SK-N-SH (cell line): ENCODE data around the gene THBD. TPM values are rescaled to one million over a fixed set of nuclear protein-coding genes. Genes with fewer than 3 reads are reported as not detected.

ENCODE experiments used
- CTCF ChIA-PET: fragments of 300-600, 350-600 bp; formaldehyde crosslinking; extraction: SDS; loops from one replicate; lab custom pipeline; 2021; lab: Yijun Ruan, JAX
- POLR2A ChIA-PET: fragments of 350-600 bp; sonication (Branson Sonifier 250); formaldehyde crosslinking; extraction: SDS; loops from one replicate; lab custom pipeline; 2020; ENCODE audit warnings: antibody characterized with exemption, inconsistent platforms; lab: Yijun Ruan, JAX
- DNase-seq: peaks from one replicate; pipeline ENCODE4 v3.0.0; 2012
- H2AFZ ChIP-seq: fragments of 200-600 bp; sonication (generic); 2 replicates; pipeline ENCODE4 v1.8.1; 2016; ENCODE audit warnings: antibody characterized with exemption, mild to moderate bottlenecking, low read depth
- H3F3A ChIP-seq: fragments of 200-600 bp; sonication (generic); replicated peaks from 2 replicates; pipeline ENCODE3; 2016; ENCODE audit warnings: antibody characterized with exemption, mild to moderate bottlenecking; ENCODE audit not compliant: insufficient read depth
- H3K27ac ChIP-seq, 2 experiments: fragments of 200-500 bp in 1 of 2; fragments of 200-600 bp in 1 of 2; sonication (Bioruptor generic) in 1 of 2; sonication (generic), shearing (Covaris generic) in 1 of 2; 2 replicates each; pipeline versions ENCODE4 v1.5.1 to v1.6.1; 2014 to 2016; ENCODE audit warnings: low read depth in 2 of 2, inconsistent platforms in 1 of 2, low read length in 1 of 2, mild to moderate bottlenecking in 1 of 2, mixed read lengths in 1 of 2
- H3K27me3 ChIP-seq: fragments of 200-600 bp; sonication (generic), shearing (Covaris generic); 2 replicates; pipeline ENCODE4 v1.6.1; 2016; ENCODE audit warnings: mixed run types; ENCODE audit not compliant: insufficient read depth
- H3K36me3 ChIP-seq, 2 experiments: fragments of 200-500 bp in 1 of 2; fragments of 200-600 bp in 1 of 2; sonication (Bioruptor generic) in 1 of 2; sonication (generic) in 1 of 2; replicated peaks in 1 of 2; 2 replicates each; pipeline versions ENCODE3 to v1.5.1; 2014 to 2016; ENCODE audit warnings: low read length in 1 of 2, mild to moderate bottlenecking in 1 of 2; ENCODE audit not compliant: insufficient read depth in 2 of 2, control insufficient read depth in 1 of 2
- H3K4me1 ChIP-seq, 2 experiments: fragments of 200-500 bp in 1 of 2; fragments of 200-600 bp in 1 of 2; sonication (Bioruptor generic) in 1 of 2; sonication (generic), shearing (Covaris generic) in 1 of 2; 2 replicates each; pipeline versions ENCODE4 v1.5.1 to v1.6.1; 2014 to 2016; ENCODE audit warnings: low read depth in 1 of 2, low read length in 1 of 2, mixed run types in 1 of 2; ENCODE audit not compliant: insufficient read depth in 2 of 2, control insufficient read depth in 1 of 2
- H3K4me2 ChIP-seq: fragments of 200-600 bp; sonication (generic), shearing (Covaris generic); 2 replicates; pipeline ENCODE4 v1.6.1; 2017; ENCODE audit warnings: mixed run types
- H3K4me3 ChIP-seq, 2 experiments: fragments of 200-500 bp in 1 of 2; fragments of 200-600 bp in 1 of 2; sonication (Bioruptor generic) in 1 of 2; sonication (generic), shearing (Covaris generic) in 1 of 2; 2 replicates each; pipeline versions ENCODE4 v1.5.1 to v1.8.1; 2014 to 2016; ENCODE audit warnings: low read depth in 2 of 2, inconsistent platforms in 1 of 2, low read length in 1 of 2, mild to moderate bottlenecking in 1 of 2, mixed read lengths in 1 of 2, moderate library complexity in 1 of 2
- H3K79me2 ChIP-seq: fragments of 200-600 bp; sonication (generic); 2 replicates; pipeline ENCODE4 v1.8.1; 2017; ENCODE audit warnings: mild to moderate bottlenecking; ENCODE audit not compliant: insufficient read depth
- H3K9ac ChIP-seq: fragments of 200-600 bp; sonication (generic); 2 replicates; pipeline ENCODE4 v1.6.1; 2017; ENCODE audit warnings: mixed run types
- H3K9me2 ChIP-seq: fragments of 200-600 bp; sonication (generic); 2 replicates; pipeline ENCODE4 v1.6.1; 2017; ENCODE audit warnings: mixed run types
- H3K9me3 ChIP-seq: fragments of 200-600 bp; sonication (generic); 2 replicates; pipeline ENCODE4 v1.6.1; 2017; ENCODE audit warnings: mixed run types, mild to moderate bottlenecking, moderate library complexity
- H4K20me1 ChIP-seq: fragments of 200-600 bp; sonication (generic); 2 replicates; pipeline ENCODE4 v1.6.1; 2017; ENCODE audit warnings: mild to moderate bottlenecking, mixed run types; ENCODE audit not compliant: insufficient read depth
- ELF1 ChIP-seq: IDR thresholded peaks from 2 replicates; pipeline ENCODE4 v1.4.0; 2012
- FOXJ3 ChIP-seq: sonication (generic); formaldehyde crosslinking; IDR thresholded peaks from 2 replicates; pipeline ENCODE4 v1.5.1; 2020; ENCODE audit warnings: mild to moderate bottlenecking, missing genetic modification reagents
- FOXM1 ChIP-seq: IDR thresholded peaks from 2 replicates; pipeline ENCODE4 v1.4.0; 2012; ENCODE audit warnings: low read depth, mild to moderate bottlenecking
- MXI1 ChIP-seq: IDR thresholded peaks from 2 replicates; pipeline ENCODE4 v1.6.1; 2012; ENCODE audit warnings: mild to moderate bottlenecking, low read depth, low read length, improper control_type of control experiment
- NFIC ChIP-seq: IDR thresholded peaks from 2 replicates; pipeline ENCODE4 v1.4.0; 2012; ENCODE audit warnings: borderline replicate concordance
- PBX3 ChIP-seq: IDR thresholded peaks from 2 replicates; pipeline ENCODE4; 2012
- RAD21 ChIP-seq: IDR thresholded peaks from 2 replicates; pipeline ENCODE4 v1.6.1; 2012; ENCODE audit warnings: mild to moderate bottlenecking, low read length
- REST ChIP-seq: IDR thresholded peaks from 2 replicates; pipeline ENCODE4 v1.6.1; 2012; ENCODE audit warnings: mild to moderate bottlenecking, low read depth, low read length, moderate library complexity
- RFX5 ChIP-seq: IDR thresholded peaks from 2 replicates; pipeline ENCODE4 v1.6.1; 2012; ENCODE audit warnings: mild to moderate bottlenecking, improper control_type of control experiment, low read length
- SIN3A ChIP-seq: IDR thresholded peaks from 2 replicates; pipeline ENCODE4 v1.6.1; 2012; ENCODE audit warnings: low read depth, mild to moderate bottlenecking, low read length, moderate library complexity, borderline replicate concordance
- TAF1 ChIP-seq: IDR thresholded peaks from 2 replicates; pipeline ENCODE4 v1.6.1; 2012; ENCODE audit warnings: low read depth, mild to moderate bottlenecking, low read length, moderate library complexity, borderline replicate concordance
- TEAD4 ChIP-seq: IDR thresholded peaks from 2 replicates; pipeline ENCODE4 v1.4.0; 2012; ENCODE audit warnings: mild to moderate bottlenecking, borderline replicate concordance; ENCODE audit not compliant: insufficient read depth
- USF2 ChIP-seq: fragments of 150-350 bp; IDR thresholded peaks from 2 replicates; pipeline ENCODE4 v1.6.1; 2017; ENCODE audit warnings: antibody characterized with exemption, low read length, low read depth, borderline replicate concordance
- YY1 ChIP-seq: IDR thresholded peaks from 2 replicates; pipeline ENCODE4 v1.4.0; 2012; ENCODE audit warnings: low read depth, mild to moderate bottlenecking
- WGBS: methylation state at CpG from one replicate; pipeline ENCODE4 v1.1.6; 2017; ENCODE audit warnings: low lambda C conversion rate; 5-methylcytosine and 5-hydroxymethylcytosine counted together
- polyA plus RNA-seq, 3 experiments: library from polyadenylated mRNA; depleted of rRNA; stranded (reverse); fragments of >200 nt; gene quantifications; 2 replicates each; pipeline ENCODE4 v1.2.3, GENCODE V29; 2012
- TF ChIP-seq, protein P1 (sequence below): IDR thresholded peaks from 2 replicates; pipeline ENCODE4 v1.4.0; 2012; ENCODE audit warnings: low read depth, borderline replicate concordance
- TF ChIP-seq, protein P2 (sequence below): IDR thresholded peaks from 2 replicates; pipeline ENCODE4 v1.4.0; 2012; ENCODE audit warnings: low read depth, borderline replicate concordance
- TF ChIP-seq, protein P3 (sequence below): fragments of 200-600 bp; sonication (generic); IDR thresholded peaks from 2 replicates; pipeline ENCODE4 v1.6.1; 2017; ENCODE audit warnings: antibody characterized with exemption, mild to moderate bottlenecking, moderate library complexity
- TF ChIP-seq, protein P4 (sequence below): IDR thresholded peaks from 2 replicates; pipeline ENCODE4 v1.4.0; 2012; ENCODE audit warnings: low read depth

THBD gene
- polyA plus RNA-seq, 1 of the 3 experiments (the other 2 are of a cell fraction): 0.33 TPM

DNA sequence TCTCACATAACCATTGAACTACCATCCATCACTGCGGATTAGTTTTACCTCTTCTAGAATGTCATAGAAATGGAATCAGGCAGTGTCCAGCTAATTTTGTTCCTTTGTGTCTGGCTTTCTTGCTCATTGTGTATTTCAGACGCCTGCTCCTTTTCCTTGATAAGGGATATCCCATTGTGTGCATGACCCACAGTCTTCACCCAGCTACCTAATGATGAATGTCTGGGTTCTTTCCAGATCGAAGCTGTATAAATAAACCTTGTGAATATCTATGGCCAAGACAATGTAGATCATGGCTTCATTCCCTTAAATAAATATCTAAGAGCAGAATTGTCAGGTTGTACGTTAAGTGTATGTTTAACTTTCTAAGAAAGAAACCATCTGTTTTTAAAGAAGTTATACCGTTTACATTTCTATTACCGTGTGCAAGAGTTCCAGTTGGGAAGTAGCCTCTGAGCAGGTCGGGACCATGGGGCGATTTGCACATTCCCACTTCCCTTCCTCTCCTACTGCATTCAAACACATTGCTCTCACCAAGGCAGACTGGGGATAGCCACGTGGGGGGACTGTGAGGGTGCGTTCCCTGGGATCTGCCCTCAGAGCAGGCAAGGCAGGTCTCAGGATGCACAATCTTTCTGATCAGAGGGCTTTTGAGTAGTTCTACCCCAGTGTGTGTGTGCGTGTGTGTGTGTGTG, 23.6 kb upstream of the THBD start (continued):
- TF ChIP-seq, protein P1, sequence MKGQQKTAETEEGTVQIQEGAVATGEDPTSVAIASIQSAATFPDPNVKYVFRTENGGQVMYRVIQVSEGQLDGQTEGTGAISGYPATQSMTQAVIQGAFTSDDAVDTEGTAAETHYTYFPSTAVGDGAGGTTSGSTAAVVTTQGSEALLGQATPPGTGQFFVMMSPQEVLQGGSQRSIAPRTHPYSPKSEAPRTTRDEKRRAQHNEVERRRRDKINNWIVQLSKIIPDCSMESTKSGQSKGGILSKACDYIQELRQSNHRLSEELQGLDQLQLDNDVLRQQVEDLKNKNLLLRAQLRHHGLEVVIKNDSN: no peak
- TF ChIP-seq FOXM1: no peak
- no peak for TF ChIP-seq PBX3
- no peak for TF ChIP-seq RFX5
- no peak for TF ChIP-seq RAD21

DNA sequence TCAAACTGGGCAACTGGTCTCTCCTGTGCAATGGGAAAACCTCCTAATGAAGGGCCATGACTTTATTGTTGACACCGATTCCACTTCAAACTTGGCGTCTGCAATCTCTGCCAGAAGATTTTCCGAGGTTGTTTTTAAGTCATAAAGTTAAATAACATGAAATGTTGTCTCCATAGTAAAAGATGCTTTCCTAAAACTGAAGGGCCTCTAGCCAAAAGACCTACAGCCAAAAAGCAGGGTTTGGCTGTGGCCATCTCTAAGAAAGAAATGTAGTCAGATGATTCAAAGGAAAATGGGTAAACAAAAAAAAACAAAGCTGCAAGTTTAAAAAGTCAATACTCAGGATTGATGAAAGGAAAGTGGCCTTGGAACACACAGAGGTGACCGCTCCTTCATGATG, 22.5 kb upstream of the THBD start:
- peaks cover 31% of the 10 kb centered on the region; the same call in 1 of the 2 replicates for H3K27me3 ChIP-seq
- no peaks in the 10 kb centered on the region for H3K9me3 ChIP-seq
- H3K4me2 ChIP-seq: no peak overlapping the region
- H3K36me3 ChIP-seq: no peaks in the 10 kb centered on the region
- no peak overlapping the region for H3K9ac ChIP-seq
- H3K27ac ChIP-seq: no peak overlapping the region
- ChIA-PET POLR2A (no interaction called here), CTCF (interaction anchor here (0.7 kb wide), 1 partner anchor 674 kb away, joined by 3 read pairs; no protein-coding TSS in a partner anchor)
- H3K79me2 ChIP-seq: no peaks in the 10 kb centered on the region
- no peaks in the 10 kb centered on the region for H3K9me2 ChIP-seq
- WGBS: 14% methylated on average over 4 of the region's 4 CpGs
- H3K4me1 ChIP-seq: no peaks in the 10 kb centered on the region
- DNase-seq: no peak
- H4K20me1 ChIP-seq: no peaks in the 10 kb centered on the region
- no peaks in the 10 kb centered on the region for H3F3A ChIP-seq
- no peak overlapping the region for H2AFZ ChIP-seq
- TF ChIP-seq TAF1 (no peak), SIN3A (no peak), MXI1 (no peak), FOXM1 (no peak), USF2 (no peak), REST (no peak), YY1 (no peak), RAD21 (no peak), ELF1 (no peak), NFIC (no peak), TEAD4 (no peak), FOXJ3 (CRISPR knock-in tag) (no peak)
- TF ChIP-seq, protein P2, sequence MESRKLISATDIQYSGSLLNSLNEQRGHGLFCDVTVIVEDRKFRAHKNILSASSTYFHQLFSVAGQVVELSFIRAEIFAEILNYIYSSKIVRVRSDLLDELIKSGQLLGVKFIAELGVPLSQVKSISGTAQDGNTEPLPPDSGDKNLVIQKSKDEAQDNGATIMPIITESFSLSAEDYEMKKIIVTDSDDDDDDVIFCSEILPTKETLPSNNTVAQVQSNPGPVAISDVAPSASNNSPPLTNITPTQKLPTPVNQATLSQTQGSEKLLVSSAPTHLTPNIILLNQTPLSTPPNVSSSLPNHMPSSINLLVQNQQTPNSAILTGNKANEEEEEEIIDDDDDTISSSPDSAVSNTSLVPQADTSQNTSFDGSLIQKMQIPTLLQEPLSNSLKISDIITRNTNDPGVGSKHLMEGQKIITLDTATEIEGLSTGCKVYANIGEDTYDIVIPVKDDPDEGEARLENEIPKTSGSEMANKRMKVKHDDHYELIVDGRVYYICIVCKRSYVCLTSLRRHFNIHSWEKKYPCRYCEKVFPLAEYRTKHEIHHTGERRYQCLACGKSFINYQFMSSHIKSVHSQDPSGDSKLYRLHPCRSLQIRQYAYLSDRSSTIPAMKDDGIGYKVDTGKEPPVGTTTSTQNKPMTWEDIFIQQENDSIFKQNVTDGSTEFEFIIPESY: no peak
- TF ChIP-seq, protein P3, sequence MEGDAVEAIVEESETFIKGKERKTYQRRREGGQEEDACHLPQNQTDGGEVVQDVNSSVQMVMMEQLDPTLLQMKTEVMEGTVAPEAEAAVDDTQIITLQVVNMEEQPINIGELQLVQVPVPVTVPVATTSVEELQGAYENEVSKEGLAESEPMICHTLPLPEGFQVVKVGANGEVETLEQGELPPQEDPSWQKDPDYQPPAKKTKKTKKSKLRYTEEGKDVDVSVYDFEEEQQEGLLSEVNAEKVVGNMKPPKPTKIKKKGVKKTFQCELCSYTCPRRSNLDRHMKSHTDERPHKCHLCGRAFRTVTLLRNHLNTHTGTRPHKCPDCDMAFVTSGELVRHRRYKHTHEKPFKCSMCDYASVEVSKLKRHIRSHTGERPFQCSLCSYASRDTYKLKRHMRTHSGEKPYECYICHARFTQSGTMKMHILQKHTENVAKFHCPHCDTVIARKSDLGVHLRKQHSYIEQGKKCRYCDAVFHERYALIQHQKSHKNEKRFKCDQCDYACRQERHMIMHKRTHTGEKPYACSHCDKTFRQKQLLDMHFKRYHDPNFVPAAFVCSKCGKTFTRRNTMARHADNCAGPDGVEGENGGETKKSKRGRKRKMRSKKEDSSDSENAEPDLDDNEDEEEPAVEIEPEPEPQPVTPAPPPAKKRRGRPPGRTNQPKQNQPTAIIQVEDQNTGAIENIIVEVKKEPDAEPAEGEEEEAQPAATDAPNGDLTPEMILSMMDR: no peak
- TF ChIP-seq, protein P4, sequence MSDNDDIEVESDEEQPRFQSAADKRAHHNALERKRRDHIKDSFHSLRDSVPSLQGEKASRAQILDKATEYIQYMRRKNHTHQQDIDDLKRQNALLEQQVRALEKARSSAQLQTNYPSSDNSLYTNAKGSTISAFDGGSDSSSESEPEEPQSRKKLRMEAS: no peak
- no peak overlapping the region for H3K4me3 ChIP-seq
